HEK293 (cell line): Measurements from ENCODE around the gene ATG2A.

Experiments used
- IKZF3 ChIP-seq: fragments of 450-650 bp; IDR thresholded peaks from 2 replicates; pipeline ENCODE4 v1.5.0; 2018; ENCODE audit warnings: missing biosample characterization, mild to moderate bottlenecking, missing genetic modification characterization, moderate library complexity
- TF ChIP-seq, protein P1 (sequence below): fragments of 450-650 bp; formaldehyde crosslinking; IDR thresholded peaks from 2 replicates; pipeline ENCODE4 v1.5.1; 2016; ENCODE audit warnings: missing biosample characterization, missing genetic modification characterization

DNA sequence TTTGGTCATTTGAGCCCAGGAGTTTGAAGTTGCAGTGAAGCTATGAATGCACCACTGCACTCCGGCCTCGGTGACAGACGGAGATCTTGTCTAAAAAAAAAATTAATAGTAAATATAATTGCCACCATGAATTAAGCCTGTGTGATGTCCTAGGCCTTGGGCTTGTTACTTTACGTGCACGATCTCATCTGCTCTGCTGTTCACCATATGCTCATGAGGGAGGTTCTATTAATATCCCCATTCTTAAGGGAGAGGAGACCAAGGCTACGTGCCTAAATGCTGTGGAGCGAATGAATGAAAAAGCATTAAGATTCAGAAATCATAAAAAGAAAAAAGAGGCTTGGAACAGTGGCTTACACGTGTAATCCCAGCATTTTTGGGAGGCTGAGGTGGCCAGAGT is 2.6 kb upstream of the ATG2A start:
- TF ChIP-seq, protein P1, sequence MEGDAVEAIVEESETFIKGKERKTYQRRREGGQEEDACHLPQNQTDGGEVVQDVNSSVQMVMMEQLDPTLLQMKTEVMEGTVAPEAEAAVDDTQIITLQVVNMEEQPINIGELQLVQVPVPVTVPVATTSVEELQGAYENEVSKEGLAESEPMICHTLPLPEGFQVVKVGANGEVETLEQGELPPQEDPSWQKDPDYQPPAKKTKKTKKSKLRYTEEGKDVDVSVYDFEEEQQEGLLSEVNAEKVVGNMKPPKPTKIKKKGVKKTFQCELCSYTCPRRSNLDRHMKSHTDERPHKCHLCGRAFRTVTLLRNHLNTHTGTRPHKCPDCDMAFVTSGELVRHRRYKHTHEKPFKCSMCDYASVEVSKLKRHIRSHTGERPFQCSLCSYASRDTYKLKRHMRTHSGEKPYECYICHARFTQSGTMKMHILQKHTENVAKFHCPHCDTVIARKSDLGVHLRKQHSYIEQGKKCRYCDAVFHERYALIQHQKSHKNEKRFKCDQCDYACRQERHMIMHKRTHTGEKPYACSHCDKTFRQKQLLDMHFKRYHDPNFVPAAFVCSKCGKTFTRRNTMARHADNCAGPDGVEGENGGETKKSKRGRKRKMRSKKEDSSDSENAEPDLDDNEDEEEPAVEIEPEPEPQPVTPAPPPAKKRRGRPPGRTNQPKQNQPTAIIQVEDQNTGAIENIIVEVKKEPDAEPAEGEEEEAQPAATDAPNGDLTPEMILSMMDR (tag by site-specific recombination) = no peak
- no peak for TF ChIP-seq IKZF3
